Fibroblast of peridontal ligament (primary cell): Measurements from ENCODE around the gene DDAH2.

Experiments
- DNase-seq: peaks from one replicate; pipeline ENCODE4 v3.0.0-alpha.2; 2010; ENCODE audit errors: extremely low read depth

Gene DDAH2

DNA sequence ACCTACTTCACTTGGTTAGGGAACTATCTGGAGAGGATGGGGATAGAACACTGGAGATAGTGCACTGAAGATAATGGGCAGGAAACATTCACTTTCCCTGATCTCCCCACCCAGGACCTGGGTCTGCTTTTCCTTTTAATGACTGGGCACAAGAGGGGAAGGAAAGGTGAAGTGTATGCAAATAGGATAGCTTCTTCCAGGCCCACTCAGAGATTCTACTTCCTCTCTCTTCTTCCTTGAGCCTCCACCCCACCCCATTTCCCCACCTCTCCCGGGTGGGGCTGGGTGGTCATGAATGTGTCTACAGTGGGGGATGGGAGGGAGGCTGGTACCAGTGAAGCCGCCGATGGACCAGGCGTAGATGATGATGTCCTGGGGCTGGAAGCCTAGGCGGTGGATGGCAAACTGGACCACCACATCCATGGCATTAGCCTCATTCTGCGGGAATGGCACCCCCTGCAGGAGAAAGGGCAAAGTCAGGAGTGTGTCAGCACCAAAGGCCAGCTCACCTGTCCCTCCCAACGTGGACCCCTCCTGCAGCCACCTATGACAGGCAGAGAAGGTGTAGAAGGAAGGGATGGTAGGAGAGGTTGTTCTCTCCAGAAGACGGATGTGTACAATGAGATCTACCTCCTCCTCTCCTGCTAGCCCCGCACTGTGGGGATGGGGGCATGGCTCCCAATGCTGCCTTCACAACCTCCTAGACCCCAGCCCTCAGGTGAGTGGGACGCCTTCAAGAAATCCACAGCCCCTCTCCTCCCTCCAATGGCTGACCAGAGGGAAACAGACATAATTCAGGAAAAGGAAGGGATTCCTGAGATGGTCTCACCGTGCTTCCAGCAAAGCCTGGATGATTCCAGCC, 39.6 kb downstream of the DDAH2 start:
- no peak for DNase-seq

GRCh38 chr6:31687860-31688693, 41.0 kb downstream of the DDAH2 start:
- no peak for DNase-seq

DNA sequence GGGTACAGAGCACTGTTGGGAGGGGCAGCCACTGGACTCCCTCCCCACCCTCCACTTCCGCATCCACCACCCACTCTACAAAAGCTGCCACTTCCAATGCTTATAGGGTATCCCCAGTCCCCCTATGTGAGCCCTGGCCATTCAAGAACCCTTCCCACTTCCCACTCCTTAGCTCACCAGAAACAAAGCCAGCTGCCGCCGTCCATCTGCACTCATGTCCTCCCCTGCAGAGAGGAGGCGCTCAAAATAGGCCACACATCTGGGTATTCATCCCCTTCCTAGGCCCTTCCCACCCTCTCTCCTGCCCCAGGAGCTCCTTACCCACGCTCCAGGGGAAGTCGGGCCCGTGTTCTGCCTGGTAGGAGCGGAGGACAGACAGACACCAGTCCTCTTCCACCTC, 41.8 kb downstream of the DDAH2 start:
- DNase-seq: no peak

- no peak for DNase-seq
Observed at GRCh38 chr6:31686483-31686882, 42.6 kb downstream of the DDAH2 start.

DNA sequence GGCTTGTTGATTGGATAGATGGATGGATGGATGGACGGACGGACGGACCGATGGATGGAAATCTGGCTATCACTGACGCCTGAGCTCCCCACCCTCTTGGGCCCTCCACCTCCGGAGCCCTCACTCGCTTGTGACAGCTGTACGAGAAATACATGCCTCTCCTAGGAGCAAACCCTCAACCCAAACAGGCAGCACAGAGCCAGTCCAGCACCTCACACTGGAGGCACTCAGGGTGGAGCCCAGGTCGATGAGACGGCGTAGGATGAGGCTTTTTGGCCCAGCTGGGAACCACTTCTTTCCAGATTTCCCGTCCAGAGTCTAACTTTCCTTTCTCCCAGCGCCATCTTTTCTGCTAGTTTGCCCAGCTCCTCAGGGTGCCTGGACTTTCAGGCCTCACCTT, 45.5 kb downstream of the DDAH2 start:
- DNase-seq: no peak

DNA sequence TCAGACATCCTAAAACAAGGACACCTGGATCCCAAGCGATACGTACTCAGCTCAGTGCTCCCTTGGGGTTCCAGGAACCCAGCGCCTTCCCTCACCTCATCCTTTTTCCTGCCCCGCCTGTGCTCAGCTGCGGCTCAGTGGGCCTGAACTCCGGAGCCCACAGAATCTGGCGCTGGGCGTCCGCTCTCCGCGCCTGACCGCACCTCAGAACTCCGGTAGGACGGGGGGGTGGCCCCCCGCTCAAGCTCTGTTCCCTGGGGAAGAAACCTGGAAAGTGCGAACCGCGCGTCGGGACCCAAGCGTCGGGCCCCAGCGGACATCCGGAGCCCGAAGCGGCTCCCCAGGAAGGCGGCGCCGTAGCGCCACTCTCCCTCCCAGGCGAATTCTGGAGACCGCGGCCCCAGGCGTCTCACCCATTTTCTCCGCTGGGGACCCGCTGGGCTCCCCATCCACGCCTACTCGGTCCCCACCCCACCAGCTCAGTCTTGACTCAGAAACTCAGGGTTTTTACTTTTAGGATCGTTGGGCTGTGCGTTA, 47.9 kb downstream of the DDAH2 start:
- no peak for DNase-seq

DNA sequence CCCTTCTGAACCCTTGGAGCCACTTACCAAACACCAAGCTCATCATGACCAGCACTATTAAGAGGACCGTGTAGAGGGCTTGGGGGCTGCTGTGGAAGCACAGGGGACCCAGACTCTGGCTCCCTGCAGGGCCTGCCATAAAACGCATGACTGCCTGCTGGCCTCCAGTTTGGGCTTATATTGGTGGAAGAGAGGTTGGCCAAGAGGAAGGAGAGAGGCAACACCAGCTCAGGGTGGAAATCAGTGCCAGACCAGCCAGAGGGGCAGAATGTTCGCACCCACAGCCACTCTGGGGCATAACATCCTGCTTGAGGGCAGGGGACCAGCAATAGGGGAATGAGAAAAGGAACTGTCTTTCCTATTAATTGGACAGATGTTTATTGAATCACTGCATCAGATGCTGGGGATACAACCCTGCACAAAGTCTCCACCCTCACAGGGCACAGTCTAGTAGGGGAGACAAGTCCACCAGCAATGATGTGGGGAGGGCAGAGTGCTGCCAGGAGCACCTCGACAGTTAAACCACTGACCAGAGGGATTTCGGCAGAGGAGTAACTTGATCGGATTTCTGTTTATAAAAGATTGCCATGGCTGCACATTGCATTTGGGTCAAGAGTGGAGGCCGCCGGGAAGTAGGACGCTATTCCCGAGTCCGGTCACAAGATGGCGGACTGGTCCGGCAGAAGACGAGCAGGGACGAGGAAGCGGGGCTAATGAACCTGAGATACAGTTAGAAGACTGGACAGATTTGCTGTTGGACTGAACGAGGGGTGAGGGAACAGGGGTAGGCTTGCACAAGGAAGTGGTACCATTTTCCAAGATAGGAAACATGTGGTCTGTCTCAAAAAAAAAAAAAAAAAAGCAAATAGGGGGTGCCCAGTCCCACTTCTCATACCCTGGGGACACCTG, 48.6 kb downstream of the DDAH2 start, which contains the start of gene LY6G5C:
Gene LY6G5C (minus strand): TSS at position 842 of the 909 bp plus-strand sequence. CDS start 694 bp downstream, at position 148.
- DNase-seq: peak; percentile 96

GRCh38 chr6:31677955-31678354, 51.1 kb downstream of the DDAH2 start:
- no peak for DNase-seq
